Keratinocyte (primary cell): ENCODE data around the gene G6PC3. TPM values are rescaled to one million over a fixed set of nuclear protein-coding genes. Genes with fewer than 3 reads are reported as not detected.

Source experiments
- DNase-seq: peaks from one replicate; pipeline ENCODE4 v3.0.0-alpha.2; 2011; ENCODE audit warnings: low read depth, missing footprints, low spot score
- FAIRE-seq: peaks from 2 replicates; lab custom pipeline; 2011; peaks lifted over from hg19 to GRCh38; lab: Jason Lieb, UNC
- H2AFZ ChIP-seq: 2 replicates; pipeline ENCODE4 v1.6.0; 2012; ENCODE audit warnings: low read length, control low read depth, inconsistent platforms; ENCODE audit not compliant: control insufficient read depth
- H3K27ac ChIP-seq: 2 replicates; pipeline ENCODE4 v1.5.1; 2011; ENCODE audit warnings: low read length; ENCODE audit not compliant: control insufficient read depth, insufficient read depth
- H3K27me3 ChIP-seq: 3 replicates; pipeline ENCODE4 v1.6.0; 2011; ENCODE audit warnings: low read length; ENCODE audit not compliant: control insufficient read depth, insufficient read depth; ENCODE audit errors: extremely low read depth
- H3K36me3 ChIP-seq, 2 experiments: 2 replicates in 1 of 2; 3 replicates in 1 of 2; pipeline ENCODE4 v1.5.1; 2011; ENCODE audit warnings: low read length in 2 of 2, mild to moderate bottlenecking in 1 of 2; ENCODE audit not compliant: control insufficient read depth in 2 of 2, insufficient read depth in 2 of 2; ENCODE audit errors: extremely low read depth in 1 of 2
- H3K4me1 ChIP-seq: 3 replicates; pipeline ENCODE4 v1.5.1; 2011; ENCODE audit warnings: low read length; ENCODE audit not compliant: control insufficient read depth, insufficient read depth; ENCODE audit errors: extremely low read depth
- H3K4me2 ChIP-seq: 3 replicates; pipeline ENCODE4 v1.6.0; 2011; ENCODE audit warnings: low read depth, low read length; ENCODE audit not compliant: control insufficient read depth, insufficient read depth; ENCODE audit errors: extremely low read depth
- H3K4me3 ChIP-seq, 3 experiments: fragments of 200-600 bp in 1 of 3; sonication (generic) in 1 of 3; 2 replicates in 2 of 3; 3 replicates in 1 of 3; pipeline ENCODE4 v1.5.1; 2011 to 2016; ENCODE audit warnings: low read length in 3 of 3, mild to moderate bottlenecking in 3 of 3, control low read depth in 2 of 3, inconsistent platforms in 1 of 3, low read depth in 1 of 3, mixed read lengths in 1 of 3, mixed run types in 1 of 3, moderate library complexity in 1 of 3; ENCODE audit not compliant: control insufficient read depth in 2 of 3, insufficient read depth in 2 of 3; ENCODE audit errors: extremely low read depth in 1 of 3
- H3K79me2 ChIP-seq: 2 replicates; pipeline ENCODE4 v1.6.0; 2012; ENCODE audit warnings: low read length; ENCODE audit not compliant: control insufficient read depth, insufficient read depth
- H3K9ac ChIP-seq: 3 replicates; pipeline ENCODE4 v1.6.0; 2011; ENCODE audit warnings: low read length; ENCODE audit not compliant: control insufficient read depth, insufficient read depth; ENCODE audit errors: extremely low read depth
- H3K9me1 ChIP-seq: 3 replicates; pipeline ENCODE4 v1.6.0; 2011; ENCODE audit warnings: low read length; ENCODE audit not compliant: control insufficient read depth, insufficient read depth; ENCODE audit errors: extremely low read depth
- H3K9me3 ChIP-seq: 2 replicates; pipeline ENCODE4 v1.5.1; 2012; ENCODE audit warnings: low read depth, low read length; ENCODE audit not compliant: control insufficient read depth
- H4K20me1 ChIP-seq: 3 replicates; pipeline ENCODE4 v1.6.0; 2011; ENCODE audit warnings: low read length; ENCODE audit not compliant: control insufficient read depth, insufficient read depth; ENCODE audit errors: extremely low read depth
- CTCF ChIP-seq, 3 experiments: IDR thresholded peaks in 1 of 3; conservative IDR thresholded peaks in 1 of 3; optimal IDR thresholded peaks in 1 of 3; 2 replicates in 2 of 3; 3 replicates in 1 of 3; pipeline versions ENCODE3 to v1.5.1; 2011; ENCODE audit warnings: low read length in 3 of 3, mild to moderate bottlenecking in 3 of 3, moderate library complexity in 2 of 3, control low read depth in 1 of 3, inconsistent platforms in 1 of 3; ENCODE audit not compliant: insufficient read depth in 2 of 3; ENCODE audit errors: extremely low read depth in 1 of 3
- EZH2 ChIP-seq: IDR thresholded peaks from one replicate; pipeline ENCODE4 v1.6.1; 2012; ENCODE audit warnings: inconsistent platforms, mild to moderate bottlenecking, low read length, moderate library complexity
- dilution Hi-C: fragments of 300-500 bp; cut with MboI; formaldehyde crosslinking; loops from one replicate; pipeline ENCODE4 v1.7.0; 2020; ENCODE audit warnings: low sequenced_read_pairs; ENCODE audit not compliant: extremely low pct_ligation_motif_present
- polyA plus RNA-seq, 5 experiments: library from polyadenylated mRNA; depleted of rRNA in 3 of 5; stranded (reverse) in 3 of 5; stranded (forward) in 1 of 5; unstranded in 1 of 5; fragments of >200 nt; gene quantifications; 1 replicate in 1 of 5; 2 replicates in 3 of 5; 3 replicates in 1 of 5; pipeline versions ENCODE4 v1.2.1 to v1.2.3, GENCODE V29; 2011 to 2012; ENCODE audit warnings: missing spikeins in 2 of 5, low read depth in 1 of 5, low replicate concordance in 1 of 5

G6PC3 gene
- polyA plus RNA-seq, 1 donor (not counting 4 experiments of a cell fraction or from before 2014, with no cell fraction given), result 28.0 TPM

- peaks cover 22% of the 10 kb centered on the region for H3K4me1 ChIP-seq
- no peak for TF ChIP-seq EZH2
- no peak for TF ChIP-seq CTCF (optimal IDR thresholded peaks at IDR 0.05 in 1 of 3, IDR thresholded peaks at IDR 0.05 in 1 of 3, conservative IDR thresholded peaks at IDR 0.05 in 1 of 3; ENCODE audit: extremely low read depth in 1 of 3, insufficient read depth in 2 of 3, low read length in 3 of 3)
- no peaks in the 10 kb centered on the region for H4K20me1 ChIP-seq
- dilution Hi-C loops, result no loop called here
- H3K27me3 ChIP-seq, result no peaks in the 10 kb centered on the region
- no peak overlapping the region for H3K4me3 ChIP-seq
- FAIRE-seq, result no peak
- no peak overlapping the region for H3K4me2 ChIP-seq
- H3K9ac ChIP-seq, result no peak overlapping the region
- H3K9me1 ChIP-seq, result no peaks in the 10 kb centered on the region
- H3K79me2 ChIP-seq, result no peaks in the 10 kb centered on the region
- H3K9me3 ChIP-seq, result no peaks in the 10 kb centered on the region
- no peak overlapping the region for H3K27ac ChIP-seq
- H2AFZ ChIP-seq, result no peak overlapping the region
- no peak for DNase-seq
- H3K36me3 ChIP-seq, result peaks cover 3 to 8% of the 10 kb centered on the region in 2 experiments
These were observed 11.9 kb downstream of the G6PC3 start for GRCh38 chr17:44082256-44082927.

DNA sequence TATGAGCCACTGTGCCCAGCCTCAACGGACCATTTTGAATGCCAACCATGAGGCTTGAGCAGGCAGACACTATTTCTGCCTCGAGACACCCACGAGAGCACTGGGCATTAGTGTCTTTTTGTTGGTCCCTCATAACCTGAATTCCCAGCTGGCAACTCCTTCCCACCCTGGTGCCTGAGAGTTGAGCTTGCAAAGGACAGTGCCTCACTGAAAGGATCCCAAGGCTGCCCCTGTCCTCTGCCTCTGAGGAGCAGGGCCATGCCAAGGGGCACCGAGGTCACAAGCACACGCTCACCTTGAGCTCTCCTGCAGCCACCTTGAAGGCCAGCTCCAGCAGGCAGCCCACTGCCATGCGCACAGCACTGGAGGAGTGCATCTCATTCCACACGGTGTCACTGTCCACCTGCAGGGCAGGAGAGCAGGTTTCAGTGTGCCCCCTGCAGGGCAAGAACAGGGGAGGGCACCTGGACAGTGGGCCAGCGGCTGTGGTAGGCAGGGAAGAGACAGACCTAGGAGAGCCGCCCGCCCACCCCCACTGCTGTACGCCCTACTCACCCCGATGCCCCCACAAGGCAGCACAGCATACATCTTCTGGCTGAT lies 12.8 kb downstream of the G6PC3 start:
- Histone ChIP-seq H4K20me1 (no peaks in the 10 kb centered on the region), H2AFZ (no peak overlapping the region), H3K9me1 (no peaks in the 10 kb centered on the region), H3K27me3 (no peaks in the 10 kb centered on the region), H3K9ac (no peak overlapping the region), H3K9me3 (no peaks in the 10 kb centered on the region), H3K4me2 (no peak overlapping the region), H3K36me3 (peaks cover 3 to 5% of the 10 kb centered on the region in 2 experiments), H3K4me3 (no peak overlapping the region), H3K27ac (no peak overlapping the region), H3K4me1 (peaks cover 26% of the 10 kb centered on the region), H3K79me2 (no peaks in the 10 kb centered on the region)
- dilution Hi-C loops, result no loop called here
- TF ChIP-seq CTCF (optimal IDR thresholded peaks at IDR 0.05 in 1 of 3, IDR thresholded peaks at IDR 0.05 in 1 of 3, conservative IDR thresholded peaks at IDR 0.05 in 1 of 3; ENCODE audit: extremely low read depth in 1 of 3, insufficient read depth in 2 of 3, low read length in 3 of 3), result peak; percentile 33 to 89 (median 48)
- no peak for TF ChIP-seq EZH2
- DNase-seq (no peak), FAIRE-seq (no peak)
